OCI-LY1 (cell line): ENCODE results near the gene C16orf86.

Experiments
- H2AFZ ChIP-seq: fragments of 200-600 bp; sonication (generic), shearing (Covaris generic); 2 replicates; pipeline ENCODE4 v1.6.0; 2014; ENCODE audit warnings: antibody characterized with exemption, mild to moderate bottlenecking, low read length
- H3F3A ChIP-seq: fragments of 200-600 bp; sonication (generic), shearing (Covaris generic); 2 replicates; pipeline ENCODE4 v1.6.0; 2014; ENCODE audit warnings: mild to moderate bottlenecking, antibody characterized with exemption, low read length, moderate library complexity; ENCODE audit not compliant: insufficient read depth
- H3K27ac ChIP-seq: fragments of 200-600 bp; sonication (generic); 2 replicates; pipeline ENCODE4 v1.5.1; 2014; ENCODE audit warnings: low read length, mixed run types, mild to moderate bottlenecking, low read depth; ENCODE audit not compliant: poor library complexity, severe bottlenecking
- H3K27me3 ChIP-seq: fragments of 200-600 bp; sonication (generic); 2 replicates; pipeline ENCODE4 v1.6.0; 2014; ENCODE audit warnings: antibody characterized with exemption, mild to moderate bottlenecking, low read length, moderate library complexity; ENCODE audit not compliant: insufficient read depth
- H3K36me3 ChIP-seq: fragments of 200-600 bp; sonication (generic); 2 replicates; pipeline ENCODE4 v1.6.1; 2014; ENCODE audit warnings: mild to moderate bottlenecking, antibody characterized with exemption, low read length, moderate library complexity, mixed read lengths; ENCODE audit not compliant: insufficient read depth
- H3K4me1 ChIP-seq: fragments of 200-600 bp; sonication (generic); 2 replicates; pipeline ENCODE4 v1.5.1; 2014; ENCODE audit warnings: mild to moderate bottlenecking, low read length, moderate library complexity; ENCODE audit not compliant: insufficient read depth, severe bottlenecking
- H3K4me2 ChIP-seq: fragments of 200-600 bp; sonication (generic), shearing (Covaris generic); 2 replicates; pipeline ENCODE4 v1.6.1; 2014; ENCODE audit warnings: low read length
- H3K4me3 ChIP-seq: fragments of 200-600 bp; sonication (generic); 2 replicates; pipeline ENCODE4 v1.5.1; 2014; ENCODE audit warnings: low read length, low read depth, mild to moderate bottlenecking, mixed read lengths; ENCODE audit not compliant: poor library complexity, severe bottlenecking
- H3K79me2 ChIP-seq: fragments of 200-600 bp; shearing (Covaris generic); 2 replicates; pipeline ENCODE4 v1.6.1; 2016; ENCODE audit warnings: mixed run types, low read length, mixed read lengths; ENCODE audit not compliant: insufficient read depth
- H3K9ac ChIP-seq: fragments of 200-600 bp; sonication (generic), shearing (Covaris generic); 2 replicates; pipeline ENCODE4 v1.6.1; 2014; ENCODE audit warnings: mild to moderate bottlenecking, low read length, mixed read lengths
- H3K9me2 ChIP-seq: fragments of 200-600 bp; sonication (generic), shearing (Covaris generic); 2 replicates; pipeline ENCODE4 v1.6.1; 2014; ENCODE audit warnings: low read depth, mild to moderate bottlenecking, low read length, mixed read lengths
- H3K9me3 ChIP-seq: fragments of 200-600 bp; shearing (Covaris generic); 2 replicates; pipeline ENCODE4 v1.6.1; 2014; ENCODE audit warnings: low read length, mixed read lengths
- H4K20me1 ChIP-seq: fragments of 200-600 bp; sonication (generic), shearing (Covaris generic); 2 replicates; pipeline ENCODE4 v1.6.0; 2016; ENCODE audit warnings: mild to moderate bottlenecking, low read length; ENCODE audit not compliant: insufficient read depth
- EZH2 ChIP-seq: fragments of 200-600 bp; sonication (generic), shearing (Covaris generic); IDR thresholded peaks from 2 replicates; pipeline ENCODE4 v1.8.0; 2017; ENCODE audit warnings: borderline replicate concordance, mixed run types, mild to moderate bottlenecking, antibody characterized with exemption, low read length, moderate library complexity, mixed read lengths
- TF ChIP-seq, protein P1 (sequence below): fragments of 200-600 bp; sonication (generic), shearing (Covaris generic); IDR thresholded peaks from 2 replicates; pipeline ENCODE4 v1.5.1; 2017; ENCODE audit warnings: mild to moderate bottlenecking, antibody characterized with exemption, low read length, moderate library complexity, mixed read lengths

Gene C16orf86

DNA sequence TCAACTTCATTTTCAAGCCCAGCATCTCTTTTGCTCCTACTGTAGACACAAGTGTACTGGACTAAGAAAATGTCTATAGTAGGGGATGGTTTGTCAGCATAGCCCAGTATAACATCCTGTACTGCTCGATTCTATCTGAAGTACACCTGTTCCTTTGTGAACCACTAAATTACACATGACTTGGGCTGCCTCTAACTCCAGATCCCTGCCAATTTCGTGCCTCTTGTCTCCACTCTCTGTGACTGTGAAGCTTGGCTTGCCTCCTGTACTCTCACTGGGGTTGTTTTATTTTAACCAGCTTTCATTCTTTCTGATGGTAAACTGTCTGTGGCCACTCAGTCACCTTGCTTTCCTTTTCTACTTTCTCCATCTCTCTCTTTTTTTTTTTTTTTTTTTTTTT is 28.0 kb downstream of the C16orf86 start:
- Histone ChIP-seq H3K4me1 (peaks cover 35% of the 10 kb centered on the region), H3K4me2 (no peak overlapping the region), H3F3A (no peaks in the 10 kb centered on the region), H2AFZ (no peak overlapping the region), H4K20me1 (no peaks in the 10 kb centered on the region), H3K4me3 (no peak overlapping the region), H3K27ac (no peak overlapping the region), H3K9me3 (no peaks in the 10 kb centered on the region), H3K36me3 (peaks cover 24% of the 10 kb centered on the region), H3K9ac (no peak overlapping the region), H3K27me3 (no peaks in the 10 kb centered on the region), H3K9me2 (no peaks in the 10 kb centered on the region), H3K79me2 (peaks cover 3% of the 10 kb centered on the region; the same call in 1 of the 2 replicates)
- TF ChIP-seq, protein P1, sequence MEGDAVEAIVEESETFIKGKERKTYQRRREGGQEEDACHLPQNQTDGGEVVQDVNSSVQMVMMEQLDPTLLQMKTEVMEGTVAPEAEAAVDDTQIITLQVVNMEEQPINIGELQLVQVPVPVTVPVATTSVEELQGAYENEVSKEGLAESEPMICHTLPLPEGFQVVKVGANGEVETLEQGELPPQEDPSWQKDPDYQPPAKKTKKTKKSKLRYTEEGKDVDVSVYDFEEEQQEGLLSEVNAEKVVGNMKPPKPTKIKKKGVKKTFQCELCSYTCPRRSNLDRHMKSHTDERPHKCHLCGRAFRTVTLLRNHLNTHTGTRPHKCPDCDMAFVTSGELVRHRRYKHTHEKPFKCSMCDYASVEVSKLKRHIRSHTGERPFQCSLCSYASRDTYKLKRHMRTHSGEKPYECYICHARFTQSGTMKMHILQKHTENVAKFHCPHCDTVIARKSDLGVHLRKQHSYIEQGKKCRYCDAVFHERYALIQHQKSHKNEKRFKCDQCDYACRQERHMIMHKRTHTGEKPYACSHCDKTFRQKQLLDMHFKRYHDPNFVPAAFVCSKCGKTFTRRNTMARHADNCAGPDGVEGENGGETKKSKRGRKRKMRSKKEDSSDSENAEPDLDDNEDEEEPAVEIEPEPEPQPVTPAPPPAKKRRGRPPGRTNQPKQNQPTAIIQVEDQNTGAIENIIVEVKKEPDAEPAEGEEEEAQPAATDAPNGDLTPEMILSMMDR = no peak
- TF ChIP-seq EZH2 = no peak

DNA sequence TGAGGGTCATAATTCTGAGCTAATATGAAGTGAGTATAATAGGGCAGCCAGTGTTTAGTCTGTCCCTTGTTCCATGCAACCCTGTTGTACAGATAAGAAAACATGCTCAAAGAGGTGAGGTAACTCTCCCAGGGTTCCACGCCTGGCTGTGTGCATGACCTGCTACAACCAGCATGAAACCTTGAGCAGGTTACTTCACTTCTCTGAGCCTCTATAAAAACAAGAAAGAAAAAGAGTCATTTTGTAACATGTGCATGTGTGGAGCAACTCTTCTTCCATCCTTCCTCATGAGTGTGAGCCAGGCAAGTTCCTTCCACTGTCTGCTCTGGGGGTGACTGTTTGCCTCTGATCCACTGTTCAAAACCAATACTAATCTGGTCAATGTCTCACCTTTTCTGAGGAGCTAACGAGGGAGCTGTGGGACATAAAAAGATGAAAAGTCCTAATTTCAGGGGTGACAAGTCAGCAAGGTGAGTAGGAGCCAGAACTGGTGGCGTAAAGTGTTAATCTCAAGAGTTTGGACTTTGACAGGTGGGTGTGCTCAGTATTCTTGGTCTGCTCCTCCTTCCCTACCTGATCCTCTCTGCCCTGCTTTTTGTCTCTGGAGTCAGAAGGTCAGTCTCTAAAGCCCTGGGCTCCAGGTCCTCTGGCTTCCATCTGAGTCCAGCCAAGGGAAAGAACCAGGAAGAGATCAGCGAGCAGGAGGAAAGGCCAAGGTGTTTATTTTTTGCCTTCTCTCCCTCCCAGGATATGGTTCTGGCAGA is 31.0 kb downstream of the C16orf86 start:
- no peaks in the 10 kb centered on the region for H4K20me1 ChIP-seq
- no peak overlapping the region for H3K9ac ChIP-seq

DNA sequence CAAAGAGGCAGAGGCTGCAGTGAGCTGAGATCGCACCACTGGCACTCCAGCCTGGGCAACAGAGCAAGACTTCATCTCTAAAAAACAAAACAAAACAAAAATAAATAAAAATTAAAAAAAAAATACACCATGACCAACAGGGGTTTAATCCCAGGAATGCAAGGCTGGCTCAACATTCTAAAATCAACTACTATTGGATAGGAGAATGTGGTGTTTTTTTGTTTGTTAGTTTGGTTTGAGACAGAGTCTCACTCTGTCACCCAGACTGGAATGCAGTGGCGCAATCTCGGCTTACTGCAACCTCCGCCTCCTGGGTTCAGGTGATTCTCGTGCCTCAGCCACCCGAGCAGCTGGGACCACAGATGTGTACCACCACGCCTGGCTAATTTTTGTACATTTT is 32.7 kb downstream of the C16orf86 start:
- Histone ChIP-seq H3K4me2 (no peak overlapping the region), H3K36me3 (peaks cover 22% of the 10 kb centered on the region), H3K79me2 (peaks cover 15% of the 10 kb centered on the region), H3F3A (no peaks in the 10 kb centered on the region), H3K9ac (no peak overlapping the region), H3K9me3 (no peaks in the 10 kb centered on the region), H3K4me3 (no peak overlapping the region), H3K27me3 (no peaks in the 10 kb centered on the region), H4K20me1 (no peaks in the 10 kb centered on the region), H3K9me2 (no peaks in the 10 kb centered on the region), H3K27ac (no peak overlapping the region), H3K4me1 (peaks cover 17% of the 10 kb centered on the region), H2AFZ (no peak overlapping the region)
- no peak for TF ChIP-seq EZH2
- TF ChIP-seq, protein P1 = no peak

More for the DNA sequence above, 31.0 kb downstream of the C16orf86 start:
- Histone ChIP-seq H3K9me2 (no peaks in the 10 kb centered on the region), H3K27me3 (no peaks in the 10 kb centered on the region), H3K4me2 (no peak overlapping the region), H2AFZ (no peak overlapping the region), H3K9me3 (no peaks in the 10 kb centered on the region), H3K79me2 (peaks cover 14% of the 10 kb centered on the region; the same call in 1 of the 2 replicates), H3K27ac (no peak overlapping the region), H3F3A (no peaks in the 10 kb centered on the region), H3K4me3 (no peak overlapping the region), H3K4me1 (peaks cover 23% of the 10 kb centered on the region), H3K36me3 (peaks cover 22% of the 10 kb centered on the region)
- TF ChIP-seq, protein P1 = no peak
- TF ChIP-seq EZH2 = no peak
